ENCODE measurements around the gene SCGN. TPM values are rescaled to one million over a fixed set of nuclear protein-coding genes. Genes with fewer than 3 reads are reported as not detected.

The SCGN gene
- total RNA-seq, 1 experiment from 2014 or later = not detected

- H3K4me3 ChIP-seq (ENCODE audit: low read depth in 2 of 2, low read length in 2 of 2) = no peak overlapping the region
- intact Hi-C loops (cut with micrococcal nuclease; ENCODE audit: unreplicated experiment) (no loop called here), in situ Hi-C loops (cut with HindIII; ENCODE audit: low pct_unique_long_range_greater_than_20kb, low sequenced_read_pairs) (no loop called here)
- ChIA-PET POLR2A (no interaction called here), CTCF (no interaction called here)
- H3K36me3 ChIP-seq (ENCODE audit: control insufficient read depth, insufficient read depth, low read length) = no peaks in the 10 kb centered on the region
- H3K27me3 ChIP-seq (ENCODE audit: control insufficient read depth, insufficient read depth, low read length) = peaks cover 2% of the 10 kb centered on the region
- ATAC-seq (no peak), DNase-seq (ENCODE audit: low read depth, low spot score) (no peak)
- H3K27ac ChIP-seq (ENCODE audit: low read length) = no peak overlapping the region
- H3K4me1 ChIP-seq (ENCODE audit: control insufficient read depth, insufficient read depth, low read length) = no peaks in the 10 kb centered on the region
- H3K9me3 ChIP-seq (ENCODE audit: control insufficient read depth, insufficient read depth, low read depth, low read length) = no peaks in the 10 kb centered on the region
- BruUV-seq (replicated peaks) = no TSS peak
- no peak for TF ChIP-seq POLR2AphosphoS5 (IDR thresholded peaks at IDR 0.05; ENCODE audit: low read depth, low read length)
- no peak for TF ChIP-seq TCF7L2 (IDR thresholded peaks at IDR 0.05; ENCODE audit: low read depth, low read length)
- TF ChIP-seq, protein P1, sequence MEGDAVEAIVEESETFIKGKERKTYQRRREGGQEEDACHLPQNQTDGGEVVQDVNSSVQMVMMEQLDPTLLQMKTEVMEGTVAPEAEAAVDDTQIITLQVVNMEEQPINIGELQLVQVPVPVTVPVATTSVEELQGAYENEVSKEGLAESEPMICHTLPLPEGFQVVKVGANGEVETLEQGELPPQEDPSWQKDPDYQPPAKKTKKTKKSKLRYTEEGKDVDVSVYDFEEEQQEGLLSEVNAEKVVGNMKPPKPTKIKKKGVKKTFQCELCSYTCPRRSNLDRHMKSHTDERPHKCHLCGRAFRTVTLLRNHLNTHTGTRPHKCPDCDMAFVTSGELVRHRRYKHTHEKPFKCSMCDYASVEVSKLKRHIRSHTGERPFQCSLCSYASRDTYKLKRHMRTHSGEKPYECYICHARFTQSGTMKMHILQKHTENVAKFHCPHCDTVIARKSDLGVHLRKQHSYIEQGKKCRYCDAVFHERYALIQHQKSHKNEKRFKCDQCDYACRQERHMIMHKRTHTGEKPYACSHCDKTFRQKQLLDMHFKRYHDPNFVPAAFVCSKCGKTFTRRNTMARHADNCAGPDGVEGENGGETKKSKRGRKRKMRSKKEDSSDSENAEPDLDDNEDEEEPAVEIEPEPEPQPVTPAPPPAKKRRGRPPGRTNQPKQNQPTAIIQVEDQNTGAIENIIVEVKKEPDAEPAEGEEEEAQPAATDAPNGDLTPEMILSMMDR (IDR thresholded peaks at IDR 0.05) = no peak
- TF ChIP-seq, protein P2, sequence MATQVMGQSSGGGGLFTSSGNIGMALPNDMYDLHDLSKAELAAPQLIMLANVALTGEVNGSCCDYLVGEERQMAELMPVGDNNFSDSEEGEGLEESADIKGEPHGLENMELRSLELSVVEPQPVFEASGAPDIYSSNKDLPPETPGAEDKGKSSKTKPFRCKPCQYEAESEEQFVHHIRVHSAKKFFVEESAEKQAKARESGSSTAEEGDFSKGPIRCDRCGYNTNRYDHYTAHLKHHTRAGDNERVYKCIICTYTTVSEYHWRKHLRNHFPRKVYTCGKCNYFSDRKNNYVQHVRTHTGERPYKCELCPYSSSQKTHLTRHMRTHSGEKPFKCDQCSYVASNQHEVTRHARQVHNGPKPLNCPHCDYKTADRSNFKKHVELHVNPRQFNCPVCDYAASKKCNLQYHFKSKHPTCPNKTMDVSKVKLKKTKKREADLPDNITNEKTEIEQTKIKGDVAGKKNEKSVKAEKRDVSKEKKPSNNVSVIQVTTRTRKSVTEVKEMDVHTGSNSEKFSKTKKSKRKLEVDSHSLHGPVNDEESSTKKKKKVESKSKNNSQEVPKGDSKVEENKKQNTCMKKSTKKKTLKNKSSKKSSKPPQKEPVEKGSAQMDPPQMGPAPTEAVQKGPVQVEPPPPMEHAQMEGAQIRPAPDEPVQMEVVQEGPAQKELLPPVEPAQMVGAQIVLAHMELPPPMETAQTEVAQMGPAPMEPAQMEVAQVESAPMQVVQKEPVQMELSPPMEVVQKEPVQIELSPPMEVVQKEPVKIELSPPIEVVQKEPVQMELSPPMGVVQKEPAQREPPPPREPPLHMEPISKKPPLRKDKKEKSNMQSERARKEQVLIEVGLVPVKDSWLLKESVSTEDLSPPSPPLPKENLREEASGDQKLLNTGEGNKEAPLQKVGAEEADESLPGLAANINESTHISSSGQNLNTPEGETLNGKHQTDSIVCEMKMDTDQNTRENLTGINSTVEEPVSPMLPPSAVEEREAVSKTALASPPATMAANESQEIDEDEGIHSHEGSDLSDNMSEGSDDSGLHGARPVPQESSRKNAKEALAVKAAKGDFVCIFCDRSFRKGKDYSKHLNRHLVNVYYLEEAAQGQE (IDR thresholded peaks at IDR 0.05; ENCODE audit: insufficient read depth in 1 of 2, low read depth in 2 of 2, low read length in 1 of 2) = no peak
- TF ChIP-seq SIN3A (IDR thresholded peaks at IDR 0.05; ENCODE audit: borderline replicate concordance, insufficient read depth, low read depth, low read length) = no peak
Observed at GRCh38 chr6:25715794-25716193, 63.8 kb downstream of the SCGN start.

GRCh38 chr6:25717866-25718740 lies 66.1 kb downstream of the SCGN start:
- Histone ChIP-seq H3K27ac (ENCODE audit: low read length) (no peak overlapping the region), H3K9me3 (ENCODE audit: control insufficient read depth, insufficient read depth, low read depth, low read length) (no peaks in the 10 kb centered on the region), H3K4me3 (ENCODE audit: low read depth in 2 of 2, low read length in 2 of 2) (no peak overlapping the region), H3K36me3 (ENCODE audit: control insufficient read depth, insufficient read depth, low read length) (no peaks in the 10 kb centered on the region), H3K27me3 (ENCODE audit: control insufficient read depth, insufficient read depth, low read length) (peaks cover 2% of the 10 kb centered on the region), H3K4me1 (ENCODE audit: control insufficient read depth, insufficient read depth, low read length) (no peaks in the 10 kb centered on the region)
- no peak for TF ChIP-seq TCF7L2 (IDR thresholded peaks at IDR 0.05; ENCODE audit: low read depth, low read length)
- TF ChIP-seq, protein P2 (IDR thresholded peaks at IDR 0.05; ENCODE audit: insufficient read depth in 1 of 2, low read depth in 2 of 2, low read length in 1 of 2) = no peak
- TF ChIP-seq, protein P1 (IDR thresholded peaks at IDR 0.05) = peak; percentile 77
- in situ Hi-C loops (cut with HindIII; ENCODE audit: low pct_unique_long_range_greater_than_20kb, low sequenced_read_pairs) (no loop called here), intact Hi-C loops (cut with micrococcal nuclease; ENCODE audit: unreplicated experiment) (loop anchor here (2.0 kb wide), 2 partner anchors 173 to 229 kb away; no protein-coding TSS in a partner anchor)
- ChIA-PET CTCF (interaction anchor here (0.6 to 1.1 kb wide), 5 partner anchors 8 to 494 kb away, joined by 3 to 6 read pairs (median 3); partner anchors contain the start of gene TRIM38), POLR2A (no interaction called here)
- ATAC-seq (no peak), DNase-seq (ENCODE audit: low read depth, low spot score) (no peak)
- no TSS peak for BruUV-seq (replicated peaks)
